Ovary (tissue), 9 donors: ENCODE results near the gene LPIN1. TPM values are rescaled to one million over a fixed set of nuclear protein-coding genes. Genes with fewer than 3 reads are reported as not detected.

ENCODE experiments used
- DNase-seq, 5 donors: peaks; one replicate each; pipeline ENCODE4 v3.0.0-alpha.2; 2019 to 2020
- H3K27ac ChIP-seq, 2 donors: fragments of 200-600 bp; one replicate each; pipeline versions ENCODE4 v1.5.1 to v1.8.0; 2019 to 2022
- H3K27me3 ChIP-seq: fragments of 200-600 bp; one replicate; pipeline ENCODE4 v1.8.0; 2022
- H3K36me3 ChIP-seq: fragments of 200-600 bp; sonication (generic); one replicate; pipeline ENCODE4 v1.5.1; 2019
- H3K4me1 ChIP-seq: one replicate; pipeline ENCODE4 v1.8.1; 2013; ENCODE audit warnings: mild to moderate bottlenecking, moderate library complexity; ENCODE audit not compliant: insufficient read depth
- H3K4me3 ChIP-seq: fragments of 200-600 bp; sonication (generic); one replicate; pipeline ENCODE4 v1.5.1; 2017
- H3K9me3 ChIP-seq, 2 donors: fragments of 200-600 bp in 1 of 2; sonication (generic) in 1 of 2; one replicate each; pipeline versions ENCODE4 v1.5.1 to v1.8.1; 2013 to 2019; ENCODE audit warnings: mild to moderate bottlenecking in 1 of 2, moderate library complexity in 1 of 2
- CTCF ChIP-seq, 3 donors: fragments of 450-650 bp in 2 of 3; fragments of 200-600 bp in 1 of 3; IDR thresholded peaks; one replicate each; pipeline versions ENCODE4 v1.5.1 to v1.8.0; 2016 to 2022; ENCODE audit warnings: antibody characterized with exemption in 3 of 3, mild to moderate bottlenecking in 1 of 3
- EP300 ChIP-seq: sonication (generic); formaldehyde crosslinking; IDR thresholded peaks from one replicate; pipeline ENCODE4 v1.6.1; 2017; ENCODE audit warnings: antibody characterized with exemption
- POLR2A ChIP-seq: fragments of 450-650 bp; IDR thresholded peaks from one replicate; pipeline ENCODE4 v1.6.1; 2017; ENCODE audit warnings: antibody characterized with exemption, mild to moderate bottlenecking, moderate library complexity
- WGBS, 3 donors: extraction: QIAGEN DNeasy Blood & Tissue Kit in 1 of 3; methylation state at CpG; one replicate each; pipeline versions ENCODE4 v1.1.5 to v1.1.7; 2013 to 2017; 5-methylcytosine and 5-hydroxymethylcytosine counted together
- intact Hi-C, 4 donors: fragments of 100-400 bp; cut with DNase I; formaldehyde crosslinking; loops; one replicate each; pipeline versions ENCODE4 v1.11.0 to v1.15.1; 2022 to 2023
- polyA plus RNA-seq, 2 donors: library from polyadenylated mRNA; stranded (reverse); fragments of 200-250 nt in 1 of 2; fragments of 350-450 nt in 1 of 2; fragmentation: Illumina TruSeq in 1 of 2; extraction: RNeasy Lipid Tissue Mini Kit (QIAGEN cat#74804) in 1 of 2; gene quantifications; one replicate each; pipeline ENCODE4 v1.2.3, GENCODE V29; 2013 to 2014
- total RNA-seq, 7 donors: library from RNA; depleted of rRNA in 2 of 7; stranded (reverse); fragments of >200 nt in 2 of 7; fragmentation: NEBNext Ultra II Directional in 3 of 7; extraction: Animal tissue kit (Norgen Biotek cat#: 25700) in 3 of 7; gene quantifications; one replicate each; pipeline versions ENCODE4 v1.1.0 to v1.2.4, GENCODE V29; 2016 to 2023
- donor health status: DM: no; HTN: no; CAD: no; lungs with moderate emphysema.
- donor health status: DM: no; HTN: no; CAD: no.
- donor health status: Bipolar disorder and iron deficiency.
- donor health status: DM: yes; HTN: yes; CAD: no.
- donor health status: DM: no; HTN: no; CAD: no.
- donor health status: DM: yes; HTN: yes; CAD: no.

The LPIN1 gene
- total and polyA plus RNA-seq, 9 donors = 19.9 to 144 (median 50.8) TPM

GRCh38 chr2:11824901-11825828, 78.7 kb downstream of the LPIN1 start:
- intact Hi-C loops = loop anchor here in 1 of 4 donors (10.0 kb wide), 1 partner anchor 1180 kb away; no protein-coding TSS in a partner anchor
- Histone ChIP-seq H3K4me1 (peaks cover 2% of the 10 kb centered on the region), H3K4me3 (no peak overlapping the region), H3K27me3 (no peaks in the 10 kb centered on the region), H3K27ac (peak overlapping the region in 1 of 2 donors; percentile 63), H3K36me3 (no peaks in the 10 kb centered on the region), H3K9me3 (no peaks in the 10 kb centered on the region)
- 27 to 42% (median 36%) methylated on average over 16 of the region's 16 CpGs for WGBS, 3 donors
- DNase-seq = peak in 4 of 5 donors; percentile 48 to 61 (median 60)
- no peak for TF ChIP-seq CTCF (IDR thresholded peaks at IDR 0.05)
- TF ChIP-seq EP300 = no peak
- TF ChIP-seq POLR2A = no peak

GRCh38 chr2:11827547-11827946, 81.1 kb downstream of the LPIN1 start:
- no peak overlapping the region for H3K4me3 ChIP-seq
- no peak for TF ChIP-seq EP300
- TF ChIP-seq POLR2A = no peak
- TF ChIP-seq CTCF (IDR thresholded peaks at IDR 0.05) = no peak
- 72 to 84% (median 78%) methylated on average over 4 of the region's 4 CpGs for WGBS, 3 donors
- peaks cover 8% of the 10 kb centered on the region for H3K4me1 ChIP-seq
- no peak for DNase-seq
- intact Hi-C loops = loop anchor here in 1 of 4 donors (10.0 kb wide), 1 partner anchor 1177 kb away; no protein-coding TSS in a partner anchor
- no peaks in the 10 kb centered on the region for H3K36me3 ChIP-seq
- H3K9me3 ChIP-seq = no peaks in the 10 kb centered on the region
- no peaks in the 10 kb centered on the region for H3K27me3 ChIP-seq
- no peak overlapping the region for H3K27ac ChIP-seq

GRCh38 chr2:11828933-11829323, 82.5 kb downstream of the LPIN1 start:
- WGBS, 3 donors = 92 to 95% (median 94%) methylated on average over 3 of the region's 3 CpGs

More at GRCh38 chr2:11828933-11829323, 82.5 kb downstream of the LPIN1 start:
- Histone ChIP-seq H3K4me1 (peaks cover 8% of the 10 kb centered on the region), H3K4me3 (no peak overlapping the region), H3K36me3 (no peaks in the 10 kb centered on the region), H3K27me3 (no peaks in the 10 kb centered on the region), H3K27ac (peak overlapping the region; percentile 13 to 74), H3K9me3 (no peaks in the 10 kb centered on the region)
- TF ChIP-seq CTCF (IDR thresholded peaks at IDR 0.05) (no peak), EP300 (no peak), POLR2A (no peak)
- no peak for DNase-seq
- intact Hi-C loops = loop anchor here in 1 of 4 donors (10.0 kb wide), 1 partner anchor 1176 kb away; no protein-coding TSS in a partner anchor
